ENCODE measurements around the gene C2orf81.

GRCh38 chr2:74436848-74437695 lies 15.7 kb upstream of the C2orf81 start:
- TF ChIP-seq EP300 (IDR thresholded peaks at IDR 0.05) (no peak), CTCF (IDR thresholded peaks at IDR 0.05) (no peak), POLR2AphosphoS5 (IDR thresholded peaks at IDR 0.05) (no peak)
